Gastroesophageal sphincter (tissue), 4 donors: ENCODE measurements around the gene SLC24A1. TPM values are rescaled to one million over a fixed set of nuclear protein-coding genes. Genes with fewer than 3 reads are reported as not detected.
A peak's percentile ranks its signal among the peaks of the same experiment; 100 is the strongest.

ENCODE experiments used
- ATAC-seq: fragments of 150-250 bp; one replicate; pipeline ENCODE4 v1.9.1; 2016; ENCODE audit warnings: mild to moderate bottlenecking, moderate library complexity
- H3K27ac ChIP-seq, 4 donors: fragments of 200-600 bp; sonication (generic) in 3 of 4; 1 replicate in 3 of 4; 2 replicates in 1 of 4; pipeline ENCODE4 v1.5.1; 2016 to 2019
- H3K27me3 ChIP-seq: fragments of 200-600 bp; sonication (generic); one replicate; pipeline ENCODE4 v1.5.1; 2019
- H3K36me3 ChIP-seq, 2 donors: fragments of 200-600 bp; sonication (generic); one replicate each; pipeline ENCODE4 v1.5.1; 2019; ENCODE audit warnings: control low read depth in 1 of 2
- H3K4me1 ChIP-seq, 3 donors: fragments of 200-600 bp; sonication (generic); 1 replicate in 2 of 3; 2 replicates in 1 of 3; pipeline ENCODE4 v1.5.1; 2016 to 2019; ENCODE audit warnings: control low read depth in 2 of 3
- H3K4me3 ChIP-seq, 2 donors: fragments of 200-600 bp; sonication (generic); one replicate each; pipeline ENCODE4 v1.5.1; 2019; ENCODE audit warnings: mild to moderate bottlenecking in 1 of 2, moderate library complexity in 1 of 2
- H3K9me3 ChIP-seq, 3 donors: fragments of 200-600 bp; sonication (generic); one replicate each; pipeline ENCODE4 v1.5.1; 2017 to 2019; ENCODE audit warnings: control low read depth in 2 of 3
- EP300 ChIP-seq: sonication (generic); formaldehyde crosslinking; IDR thresholded peaks from one replicate; pipeline ENCODE4 v1.6.1; 2017; ENCODE audit warnings: antibody characterized with exemption, mild to moderate bottlenecking
- POLR2A ChIP-seq, 2 donors: fragments of 450-650 bp; IDR thresholded peaks; one replicate each; pipeline ENCODE4 v1.6.1; 2017; ENCODE audit warnings: antibody characterized with exemption in 2 of 2, mild to moderate bottlenecking in 2 of 2, moderate library complexity in 1 of 2
- POLR2AphosphoS5 ChIP-seq: sonication (generic); formaldehyde crosslinking; IDR thresholded peaks from one replicate; pipeline ENCODE4 v1.6.1; 2017; ENCODE audit warnings: antibody characterized with exemption
- WGBS, 2 donors: methylation state at CpG; one replicate each; pipeline ENCODE4 v1.1.5; 2018; ENCODE audit warnings: low coverage in 1 of 2; 5-methylcytosine and 5-hydroxymethylcytosine counted together
- total RNA-seq, 4 donors: library from RNA; depleted of rRNA; stranded (reverse); fragments of >200 nt; gene quantifications; one replicate each; pipeline ENCODE4 v1.1.0, GENCODE V29; 2016
- TF ChIP-seq, protein P1 (sequence below), 4 experiments: fragments of 200-600 bp in 2 of 4; fragments of 450-650 bp in 2 of 4; sonication (generic) in 1 of 4; IDR thresholded peaks; one replicate each; pipeline ENCODE4 v1.5.1; 2017 to 2019; ENCODE audit warnings: antibody characterized with exemption in 4 of 4, mild to moderate bottlenecking in 2 of 4, moderate library complexity in 2 of 4

The SLC24A1 gene
- total RNA-seq, 4 donors from 2014 or later = 2.7 to 4.6 (median 3.9) TPM

- H3K4me3 ChIP-seq = no peak overlapping the region
- no peak overlapping the region for H3K27ac ChIP-seq
- no peak for TF ChIP-seq POLR2AphosphoS5
- TF ChIP-seq, protein P1, sequence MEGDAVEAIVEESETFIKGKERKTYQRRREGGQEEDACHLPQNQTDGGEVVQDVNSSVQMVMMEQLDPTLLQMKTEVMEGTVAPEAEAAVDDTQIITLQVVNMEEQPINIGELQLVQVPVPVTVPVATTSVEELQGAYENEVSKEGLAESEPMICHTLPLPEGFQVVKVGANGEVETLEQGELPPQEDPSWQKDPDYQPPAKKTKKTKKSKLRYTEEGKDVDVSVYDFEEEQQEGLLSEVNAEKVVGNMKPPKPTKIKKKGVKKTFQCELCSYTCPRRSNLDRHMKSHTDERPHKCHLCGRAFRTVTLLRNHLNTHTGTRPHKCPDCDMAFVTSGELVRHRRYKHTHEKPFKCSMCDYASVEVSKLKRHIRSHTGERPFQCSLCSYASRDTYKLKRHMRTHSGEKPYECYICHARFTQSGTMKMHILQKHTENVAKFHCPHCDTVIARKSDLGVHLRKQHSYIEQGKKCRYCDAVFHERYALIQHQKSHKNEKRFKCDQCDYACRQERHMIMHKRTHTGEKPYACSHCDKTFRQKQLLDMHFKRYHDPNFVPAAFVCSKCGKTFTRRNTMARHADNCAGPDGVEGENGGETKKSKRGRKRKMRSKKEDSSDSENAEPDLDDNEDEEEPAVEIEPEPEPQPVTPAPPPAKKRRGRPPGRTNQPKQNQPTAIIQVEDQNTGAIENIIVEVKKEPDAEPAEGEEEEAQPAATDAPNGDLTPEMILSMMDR (IDR thresholded peaks at IDR 0.05) = no peak
- TF ChIP-seq POLR2A (IDR thresholded peaks at IDR 0.05) = no peak
- no peak for TF ChIP-seq EP300
- ATAC-seq = peak; percentile 47
- H3K4me1 ChIP-seq = peaks cover 0 to 9% (median 0%) of the 10 kb centered on the region in 3 donors
- H3K9me3 ChIP-seq = no peaks in the 10 kb centered on the region
- H3K36me3 ChIP-seq = no peaks in the 10 kb centered on the region
- no peaks in the 10 kb centered on the region for H3K27me3 ChIP-seq
- WGBS, 2 donors = 47 to 54% methylated on average over 2 to 3 of the region's 6 CpGs
Observed at GRCh38 chr15:65641768-65642475, 20.2 kb downstream of the SLC24A1 start.

DNA sequence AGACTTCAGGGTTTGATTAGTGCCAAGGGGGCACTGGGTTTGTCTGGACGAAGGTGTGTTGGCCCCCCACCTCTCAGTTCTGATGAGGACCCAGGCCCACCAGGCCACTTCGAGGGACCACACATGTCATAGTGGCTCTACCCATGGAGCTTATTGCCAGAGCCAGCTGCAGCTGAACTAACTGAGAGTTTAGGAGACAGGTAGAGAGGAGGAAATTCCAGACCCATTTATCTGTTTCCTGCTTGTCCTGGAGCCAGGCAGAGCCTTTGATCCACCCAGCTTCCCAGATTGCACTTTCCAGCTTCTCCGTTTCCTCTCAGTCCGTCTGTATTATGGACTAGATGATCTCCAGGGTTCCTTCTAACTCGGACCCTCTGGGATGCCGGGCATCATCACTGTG is 20.9 kb downstream of the SLC24A1 start:
- ATAC-seq = no peak
- Histone ChIP-seq H3K36me3 (no peaks in the 10 kb centered on the region), H3K9me3 (no peaks in the 10 kb centered on the region), H3K27me3 (no peaks in the 10 kb centered on the region), H3K4me1 (peaks cover 0 to 9% (median 0%) of the 10 kb centered on the region in 3 donors), H3K4me3 (no peak overlapping the region), H3K27ac (no peak overlapping the region)
- 68 to 75% methylated on average over 4 to 5 of the region's 6 CpGs for WGBS, 2 donors
- TF ChIP-seq POLR2A (IDR thresholded peaks at IDR 0.05) = no peak
- TF ChIP-seq POLR2AphosphoS5 = no peak
- TF ChIP-seq, protein P1 (IDR thresholded peaks at IDR 0.05) = no peak
- no peak for TF ChIP-seq EP300

- Histone ChIP-seq H3K4me3 (no peak overlapping the region), H3K4me1 (no peaks in the 10 kb centered on the region), H3K36me3 (no peaks in the 10 kb centered on the region), H3K27ac (no peak overlapping the region), H3K27me3 (no peaks in the 10 kb centered on the region), H3K9me3 (no peaks in the 10 kb centered on the region)
- WGBS, 2 donors = 92% methylated on average over 4 of the region's 4 CpGs; no CpG with 5 or more reads in 1 of the 2 donors
- no peak for ATAC-seq
- TF ChIP-seq, protein P1 (IDR thresholded peaks at IDR 0.05) = no peak
Observed at GRCh38 chr15:65644282-65644681, 22.5 kb downstream of the SLC24A1 start.

GRCh38 chr15:65645392-65645791 is 23.7 kb downstream of the SLC24A1 start:
- no peak overlapping the region for H3K27ac ChIP-seq
- no peaks in the 10 kb centered on the region for H3K27me3 ChIP-seq
- H3K36me3 ChIP-seq = no peaks in the 10 kb centered on the region
- no peak for TF ChIP-seq EP300
- TF ChIP-seq POLR2A (IDR thresholded peaks at IDR 0.05) = no peak
- no peak for TF ChIP-seq POLR2AphosphoS5
- TF ChIP-seq, protein P1 (IDR thresholded peaks at IDR 0.05) = no peak
- H3K4me1 ChIP-seq = no peaks in the 10 kb centered on the region
- H3K4me3 ChIP-seq = no peak overlapping the region
- whole genome bisulfite sequencing, 2 donors = 100% methylated on average over 4 of the region's 4 CpGs; no CpG with 5 or more reads in 1 of the 2 donors
- no peak for ATAC-seq
- no peaks in the 10 kb centered on the region for H3K9me3 ChIP-seq

- H3K4me3 ChIP-seq = no peak overlapping the region
- H3K4me1 ChIP-seq = no peaks in the 10 kb centered on the region
- H3K9me3 ChIP-seq = no peaks in the 10 kb centered on the region
- peaks cover 0 to 9% of the 10 kb centered on the region in 2 donors for H3K36me3 ChIP-seq
- no peak for ATAC-seq
- TF ChIP-seq EP300 (no peak), POLR2A (IDR thresholded peaks at IDR 0.05) (no peak), POLR2AphosphoS5 (no peak)
- TF ChIP-seq, protein P1 (IDR thresholded peaks at IDR 0.05) = no peak
- 83 to 91% methylated on average over 3 to 4 of the region's 4 CpGs for WGBS, 2 donors
- H3K27me3 ChIP-seq = no peaks in the 10 kb centered on the region
- H3K27ac ChIP-seq = no peak overlapping the region
Observed at GRCh38 chr15:65646486-65646885, 24.7 kb downstream of the SLC24A1 start.
